Activated CD4-positive, alpha-beta T cell treated with anti-CD3 and anti-CD28 coated beads, Interleukin-2, amount 50 U/mL, for 1 hour (primary cell): ENCODE measurements around the gene TOB1.
"Not testable (repeated sequence)": the region's sequence is repeated elsewhere in the genome, so short reads cannot be mapped to it uniquely, and the experiment has no call there.

Source experiments
- DNase-seq: peaks from one replicate; pipeline ENCODE4 v3.0.0-alpha.2; 2020

Gene TOB1

GRCh38 chr17:50898369-50899004 is 32.3 kb upstream of the TOB1 start:
- no peak for DNase-seq

GRCh38 chr17:50894513-50894912 is 28.4 kb upstream of the TOB1 start:
- DNase-seq, result not testable (repeated sequence)

- DNase-seq, result no peak
Observed at GRCh38 chr17:50893183-50893993, 27.2 kb upstream of the TOB1 start.

GRCh38 chr17:50892101-50892776 is 26.1 kb upstream of the TOB1 start:
- no peak for DNase-seq

- DNase-seq, result no peak
Observed at GRCh38 chr17:50891577-50891989, 25.4 kb upstream of the TOB1 start.

- DNase-seq, result no peak
Observed at GRCh38 chr17:50890675-50891516, 24.7 kb upstream of the TOB1 start.

GRCh38 chr17:50889528-50890118 is 23.5 kb upstream of the TOB1 start:
- DNase-seq, result no peak

GRCh38 chr17:50887705-50888245 is 21.6 kb upstream of the TOB1 start:
- no peak for DNase-seq

GRCh38 chr17:50884439-50885311 is 18.5 kb upstream of the TOB1 start:
- DNase-seq, result no peak

GRCh38 chr17:50883850-50884438 is 17.8 kb upstream of the TOB1 start:
- no peak for DNase-seq

- no peak for DNase-seq
Observed at GRCh38 chr17:50882851-50883250, 16.7 kb upstream of the TOB1 start.

- no peak for DNase-seq
Observed at GRCh38 chr17:50881182-50881581, 15.0 kb upstream of the TOB1 start.

GRCh38 chr17:50879086-50879485 is 12.9 kb upstream of the TOB1 start:
- DNase-seq, result no peak

GRCh38 chr17:50877838-50878237 is 11.7 kb upstream of the TOB1 start:
- DNase-seq, result no peak

GRCh38 chr17:50877042-50877441 is 10.9 kb upstream of the TOB1 start:
- DNase-seq, result not testable (repeated sequence)

GRCh38 chr17:50875074-50875473 is 8.9 kb upstream of the TOB1 start:
- no peak for DNase-seq

GRCh38 chr17:50872710-50873424 is 6.7 kb upstream of the TOB1 start:
- peak; percentile 41 for DNase-seq

GRCh38 chr17:50871898-50872297 is 5.7 kb upstream of the TOB1 start:
- DNase-seq, result no peak

GRCh38 chr17:50871364-50871763 is 5.2 kb upstream of the TOB1 start:
- no peak for DNase-seq

- no peak for DNase-seq
Observed at GRCh38 chr17:50868602-50869001, 2.4 kb upstream of the TOB1 start.
